HK-2 (cell line): Measurements from ENCODE around the gene GABBR2.
"Not testable (repeated sequence)": the region's sequence is repeated elsewhere in the genome, so short reads cannot be mapped to it uniquely, and the experiment has no call there.

Experiments
- DNase-seq: peaks from one replicate; pipeline ENCODE4 v3.0.0-alpha.2; 2018; ENCODE audit not compliant: unreplicated experiment

GABBR2 gene

GRCh38 chr9:98295824-98296223 is 412.9 kb downstream of the GABBR2 start:
- no peak for DNase-seq

- no peak for DNase-seq
Observed at GRCh38 chr9:98291820-98292219, 416.9 kb downstream of the GABBR2 start.

DNA sequence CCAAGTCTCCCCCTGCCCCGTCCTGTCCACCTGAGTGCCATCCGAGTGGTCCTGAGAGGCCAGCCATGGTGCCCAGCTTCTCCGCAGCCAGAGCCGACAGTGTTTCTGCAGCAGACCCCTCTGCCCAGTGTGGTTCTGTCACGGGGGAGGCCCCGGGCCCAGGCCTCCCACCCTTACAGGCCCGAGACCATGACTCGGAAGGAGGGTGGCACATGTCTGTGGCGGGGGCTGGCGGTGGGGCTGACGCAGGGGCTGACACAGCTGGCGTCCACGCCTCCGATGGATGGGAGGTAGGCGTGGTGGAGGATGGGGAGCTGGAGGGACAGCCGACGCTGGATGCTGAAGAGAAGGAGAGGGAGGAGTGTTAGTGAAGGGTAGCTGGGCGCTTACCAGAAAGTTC is 418.3 kb downstream of the GABBR2 start:
- DNase-seq = no peak

GRCh38 chr9:98289614-98290201 is 419.0 kb downstream of the GABBR2 start:
- DNase-seq = no peak

GRCh38 chr9:98288881-98289280 is 419.9 kb downstream of the GABBR2 start:
- no peak for DNase-seq

- no peak for DNase-seq
Observed at GRCh38 chr9:98287384-98287783, 421.4 kb downstream of the GABBR2 start.

DNA sequence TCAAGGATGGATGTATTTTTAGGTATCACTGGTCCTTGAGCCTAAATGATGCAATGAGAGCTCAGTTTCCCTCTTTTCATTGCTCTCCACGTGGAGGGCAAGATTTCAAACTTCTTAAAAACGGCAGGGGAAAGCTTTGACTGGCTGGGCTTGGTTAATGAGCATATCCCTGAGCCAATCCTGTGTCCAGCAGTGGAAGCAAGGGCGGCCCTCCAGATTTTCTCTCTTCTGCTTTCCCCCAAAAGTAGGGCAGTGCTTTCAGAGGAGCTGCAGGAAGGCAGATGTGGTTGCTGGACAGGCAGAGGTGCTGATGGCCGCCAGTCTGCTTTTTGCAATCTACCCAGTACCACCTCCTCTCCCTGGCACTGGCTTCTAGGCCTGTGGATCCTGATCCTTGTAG is 423.3 kb downstream of the GABBR2 start:
- no peak for DNase-seq

DNA sequence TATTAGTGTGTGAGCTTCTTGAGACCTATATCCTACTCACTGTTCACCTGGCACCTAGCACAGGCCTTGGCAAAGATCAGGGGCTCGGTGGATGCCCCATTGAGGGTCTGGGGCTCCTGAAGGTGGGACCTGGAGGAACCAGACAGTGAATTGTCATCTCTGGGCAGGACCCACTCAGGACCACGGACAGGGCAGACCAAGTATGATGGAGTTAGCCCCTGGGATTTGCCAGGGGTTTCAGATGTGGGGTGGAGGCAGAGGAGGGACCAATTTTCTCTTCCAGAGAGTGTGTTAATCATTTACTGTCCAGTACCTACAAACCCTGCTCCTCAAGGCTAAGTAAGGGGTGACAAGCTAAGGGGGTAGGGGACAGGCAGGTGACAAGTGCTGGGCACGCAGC is 424.0 kb downstream of the GABBR2 start:
- DNase-seq = no peak

- not testable (repeated sequence) for DNase-seq
Observed at GRCh38 chr9:98283143-98283542, 425.6 kb downstream of the GABBR2 start.

DNA sequence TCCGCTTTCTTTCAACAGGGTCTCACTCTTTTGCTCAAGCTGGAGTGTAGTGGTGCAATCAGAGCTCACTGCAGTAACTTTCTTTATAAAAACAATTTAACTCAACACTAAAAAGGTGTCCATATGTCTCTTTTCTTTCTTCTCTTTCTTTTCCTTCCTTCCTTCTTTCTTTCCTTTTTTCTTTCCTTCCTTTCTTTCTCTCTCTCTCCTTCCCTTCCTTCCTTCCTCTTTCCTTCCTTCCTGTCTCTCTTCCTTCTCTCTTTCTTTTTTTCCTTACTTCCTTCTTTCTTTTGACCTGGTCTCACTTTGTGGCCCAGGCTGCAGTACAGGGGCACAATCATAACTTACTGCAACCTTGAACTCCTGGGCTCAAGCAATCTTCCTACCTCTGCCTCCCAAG is 427.5 kb downstream of the GABBR2 start:
- DNase-seq = no peak

- DNase-seq = no peak
Observed at GRCh38 chr9:98280574-98280973, 428.2 kb downstream of the GABBR2 start.

DNA sequence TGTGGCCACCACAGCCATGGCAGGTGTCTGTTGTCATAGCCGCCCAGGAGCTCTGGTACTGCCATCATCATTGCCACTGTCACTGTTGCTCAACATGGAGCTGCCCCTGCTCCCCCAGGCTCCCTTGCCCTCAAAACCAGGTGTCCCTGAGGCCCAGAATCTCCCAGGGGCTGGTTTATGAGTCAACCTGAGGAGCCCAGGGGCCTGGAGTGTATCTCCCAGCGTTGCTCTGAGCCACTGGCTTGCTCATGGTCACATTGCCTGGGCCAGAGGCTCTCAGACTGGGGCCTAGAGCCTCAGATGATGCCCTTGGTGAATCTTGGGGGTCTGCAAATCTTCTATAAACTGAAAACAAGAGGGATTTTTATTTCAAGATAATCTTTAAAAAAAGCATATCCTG is 428.6 kb downstream of the GABBR2 start:
- DNase-seq = no peak

DNA sequence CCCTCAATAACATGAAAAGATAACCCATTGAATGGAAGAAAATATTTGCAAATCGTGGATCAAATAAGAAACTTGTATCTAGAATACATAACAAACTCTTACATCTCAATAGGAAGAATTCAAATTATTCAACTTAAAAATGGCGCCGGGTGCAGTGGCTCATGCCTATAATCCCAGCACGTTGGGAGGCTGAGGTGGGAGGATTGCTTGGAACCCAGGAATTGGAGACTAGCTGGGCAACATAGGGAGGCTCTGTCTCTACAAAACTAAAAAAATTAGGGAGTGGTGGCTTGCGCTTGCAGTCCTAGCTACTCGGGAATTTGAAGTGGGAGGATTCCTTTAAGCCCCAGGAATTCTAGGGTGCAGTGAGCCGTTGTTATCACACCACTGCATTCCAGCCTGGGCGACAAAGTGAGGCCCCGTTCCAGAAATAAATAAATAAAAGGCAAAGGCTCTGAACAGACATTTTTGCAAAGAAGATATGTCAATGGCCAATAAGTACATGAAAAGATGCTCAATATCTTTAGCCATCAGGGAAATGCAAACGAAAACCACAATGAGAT is 431.7 kb downstream of the GABBR2 start:
- no peak for DNase-seq

DNA sequence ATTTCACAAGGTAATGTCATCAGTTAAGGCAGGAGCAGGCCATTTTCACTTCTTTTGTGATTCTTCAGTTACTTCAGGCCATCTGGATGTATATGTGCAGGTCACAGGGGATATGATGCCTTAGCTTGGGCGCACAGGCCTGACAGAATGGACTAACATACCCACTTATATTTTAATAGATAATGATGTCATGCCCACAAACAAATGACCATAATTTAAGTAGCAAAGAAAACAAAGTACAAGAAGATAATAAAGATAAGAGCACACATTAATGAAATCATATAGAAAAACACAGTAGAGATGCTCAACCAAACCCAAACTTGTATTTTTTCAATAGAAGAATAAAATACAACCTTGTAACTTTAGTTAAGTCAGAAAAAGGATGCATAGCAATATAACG is 433.6 kb downstream of the GABBR2 start:
- DNase-seq = no peak

- DNase-seq = no peak
Observed at GRCh38 chr9:98272083-98272482, 436.7 kb downstream of the GABBR2 start.

GRCh38 chr9:98271479-98271878 is 437.3 kb downstream of the GABBR2 start:
- no peak for DNase-seq

GRCh38 chr9:98270284-98270683 is 438.5 kb downstream of the GABBR2 start:
- DNase-seq = not testable (repeated sequence)

DNA sequence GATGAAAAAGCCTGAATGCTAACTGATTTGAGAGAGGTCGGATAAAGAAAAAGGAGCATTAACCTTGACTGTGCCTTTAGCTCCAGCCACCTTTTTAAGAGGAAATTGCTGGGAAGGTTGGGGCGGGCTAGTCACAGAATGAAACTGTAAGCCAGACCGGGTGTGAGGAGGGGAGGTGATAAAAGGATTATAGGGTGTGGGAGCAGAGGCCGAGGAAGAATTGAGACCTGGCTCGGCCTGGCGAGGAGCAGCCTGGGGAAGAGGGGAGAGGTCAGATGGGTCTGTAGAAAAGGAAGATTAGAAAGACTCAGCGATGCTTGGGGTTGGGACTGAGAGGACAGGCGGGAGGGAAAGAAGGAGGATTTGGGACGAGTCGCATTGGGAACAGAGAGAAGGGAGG is 439.1 kb downstream of the GABBR2 start:
- not testable (repeated sequence) for DNase-seq

DNA sequence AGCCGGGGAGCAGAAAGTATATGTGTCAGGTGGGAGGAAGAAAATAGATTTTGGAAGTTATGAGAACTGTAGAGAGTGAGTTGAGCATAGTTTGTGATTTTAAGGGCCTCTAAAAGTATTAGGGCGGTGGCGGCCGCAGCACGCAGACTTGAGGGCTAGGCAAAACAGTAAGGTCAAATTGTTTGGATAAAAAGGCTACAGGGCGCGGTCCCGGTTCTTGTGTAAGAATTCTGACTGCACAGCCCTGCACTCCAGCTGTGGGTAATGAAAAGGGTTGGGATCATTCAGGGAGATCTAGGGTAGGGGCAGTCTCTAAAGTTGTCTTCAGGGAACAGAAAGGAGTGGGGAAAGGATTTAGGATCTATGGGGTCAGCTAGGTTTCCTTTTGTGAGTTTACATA is 441.2 kb downstream of the GABBR2 start:
- DNase-seq = not testable (repeated sequence)

- no peak for DNase-seq
Observed at GRCh38 chr9:98264516-98264915, 444.2 kb downstream of the GABBR2 start.

GRCh38 chr9:98263482-98264357 is 445.0 kb downstream of the GABBR2 start:
- DNase-seq = peak; percentile 69

DNA sequence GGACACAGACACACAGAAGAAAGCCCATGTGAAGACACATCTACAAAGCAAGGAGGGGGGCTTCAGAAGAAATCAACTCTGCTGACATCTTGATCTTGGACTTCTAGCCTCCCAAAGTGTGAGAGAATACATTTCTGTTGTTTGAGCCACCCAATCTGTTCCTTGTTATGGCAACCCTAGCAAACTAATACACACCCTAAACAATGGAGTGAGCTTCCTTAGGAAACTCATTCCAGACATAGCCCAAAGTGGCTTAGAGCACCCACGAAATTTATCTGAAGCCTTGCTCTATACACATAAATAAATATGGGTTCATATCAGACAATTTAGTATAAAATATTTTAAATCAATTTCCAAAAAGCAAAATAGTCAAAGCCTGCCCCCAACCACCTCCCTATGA is 445.7 kb downstream of the GABBR2 start:
- no peak for DNase-seq

- DNase-seq = no peak
Observed at GRCh38 chr9:98262056-98262455, 446.7 kb downstream of the GABBR2 start.
